Small intestine (tissue), 7 donors: Measurements from ENCODE around the gene NOC2L. TPM values are rescaled to one million over a fixed set of nuclear protein-coding genes. Genes with fewer than 3 reads are reported as not detected.

ENCODE experiments used
- DNase-seq, 2 donors: peaks; one replicate each; pipeline versions ENCODE4 v3.0.0 to v3.0.0-alpha.2; 2013
- FAIRE-seq: peaks from 2 replicates; lab custom pipeline; 2012; peaks lifted over from hg19 to GRCh38; lab: Jason Lieb, UNC
- H3K27ac ChIP-seq, 3 donors: one replicate each; pipeline ENCODE4 v1.5.1; 2013; ENCODE audit warnings: low read length in 2 of 3, mild to moderate bottlenecking in 2 of 3, control low read depth in 1 of 3, inconsistent platforms in 1 of 3, low read depth in 1 of 3, moderate library complexity in 1 of 3
- H3K27me3 ChIP-seq, 3 donors: one replicate each; pipeline ENCODE4 v1.6.1; 2013; ENCODE audit warnings: low read length in 3 of 3, inconsistent platforms in 1 of 3; ENCODE audit not compliant: control insufficient read depth in 3 of 3, insufficient read depth in 3 of 3
- H3K36me3 ChIP-seq, 3 donors: one replicate each; pipeline ENCODE4 v1.6.1; 2013; ENCODE audit warnings: low read length in 3 of 3, inconsistent platforms in 1 of 3, low read depth in 1 of 3, mild to moderate bottlenecking in 1 of 3, moderate library complexity in 1 of 3; ENCODE audit not compliant: control insufficient read depth in 3 of 3, insufficient read depth in 2 of 3
- H3K4me1 ChIP-seq, 3 donors: one replicate each; pipeline ENCODE4 v1.6.1; 2013; ENCODE audit warnings: low read length in 2 of 3, inconsistent platforms in 1 of 3, low read depth in 1 of 3, mild to moderate bottlenecking in 1 of 3, moderate library complexity in 1 of 3; ENCODE audit not compliant: control insufficient read depth in 3 of 3, insufficient read depth in 2 of 3
- H3K4me3 ChIP-seq, 3 donors: one replicate each; pipeline ENCODE4 v1.5.1; 2013; ENCODE audit warnings: low read length in 3 of 3, control low read depth in 1 of 3, inconsistent platforms in 1 of 3, low read depth in 1 of 3, mild to moderate bottlenecking in 1 of 3, moderate library complexity in 1 of 3
- H3K9me3 ChIP-seq, 2 donors: one replicate each; pipeline ENCODE4 v1.6.1; 2013; ENCODE audit warnings: low read depth in 1 of 2, low read length in 1 of 2; ENCODE audit not compliant: control insufficient read depth in 2 of 2, insufficient read depth in 1 of 2
- WGBS, 3 donors: extraction: QIAGEN DNeasy Blood & Tissue Kit; methylation state at CpG; one replicate each; pipeline ENCODE4 v1.1.7; 2013; 5-methylcytosine and 5-hydroxymethylcytosine counted together
- polyA plus RNA-seq, 4 donors: library from polyadenylated mRNA; stranded (reverse) in 3 of 4; unstranded in 1 of 4; fragments of 200-250 nt in 3 of 4; fragments of 120-200 nt in 1 of 4; gene quantifications; one replicate each; pipeline versions ENCODE4 v1.2.1 to v1.2.3, GENCODE V29; 2013
- donor health status: healthy with polysubstance abuse.
- donor health status: control.
- donor health status: control.
- donor health status: Bipolar disorder and iron deficiency.
- donor health status: healthy.

Gene NOC2L
- polyA plus RNA-seq, 4 donors = 34.0 to 69.3 (median 45.4) TPM

- H3K4me1 ChIP-seq = peaks cover 0 to 44% (median under 1%) of the 10 kb centered on the region in 3 donors
- FAIRE-seq (no peak), DNase-seq (no peak)
- H3K36me3 ChIP-seq = peaks cover 0 to 3% (median 0%) of the 10 kb centered on the region in 3 donors
- H3K4me3 ChIP-seq = no peak overlapping the region
- H3K27ac ChIP-seq = no peak overlapping the region
- no peaks in the 10 kb centered on the region for H3K9me3 ChIP-seq
- WGBS, 3 donors = 73 to 79% (median 77%) methylated on average over 15 of the region's 15 CpGs
- peaks cover 8 to 74% (median 16%) of the 10 kb centered on the region in 3 donors for H3K27me3 ChIP-seq
These were observed 40.7 kb downstream of the NOC2L start for GRCh38 chr1:918353-918752.

DNA sequence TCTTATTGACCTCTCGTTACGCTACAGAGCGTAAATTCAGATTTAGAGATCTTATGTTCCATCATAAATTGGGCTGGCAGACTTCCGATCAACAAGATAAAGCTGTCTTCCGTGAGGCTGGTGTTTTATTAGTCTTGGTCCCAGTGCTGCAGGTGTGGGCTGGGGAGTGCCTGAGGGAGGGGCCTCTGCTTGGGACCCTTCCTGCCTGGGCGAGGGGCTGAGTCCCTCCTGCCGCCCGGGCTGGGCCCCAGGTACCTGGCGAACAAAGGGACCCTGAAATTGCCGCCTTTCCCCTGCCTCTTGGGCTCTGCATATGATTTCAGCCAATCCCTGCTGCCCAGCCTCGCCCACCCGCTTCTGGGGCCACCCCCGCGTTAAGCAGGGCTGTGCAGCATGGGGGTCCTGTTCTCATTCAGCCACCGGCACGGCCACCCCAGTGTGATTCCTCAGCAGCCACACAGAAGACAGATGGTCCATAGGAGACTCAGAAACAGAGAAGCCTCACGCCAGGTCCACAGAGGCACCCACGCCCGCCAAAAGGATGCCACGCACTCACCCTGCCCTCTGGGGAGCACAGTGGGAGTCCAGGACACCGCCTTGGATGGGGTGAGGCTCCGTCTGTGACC lies 41.5 kb downstream of the NOC2L start:
- no peak for FAIRE-seq
- Histone ChIP-seq H3K27me3 (peaks cover 11 to 72% (median 12%) of the 10 kb centered on the region in 3 donors), H3K36me3 (no peaks in the 10 kb centered on the region)

GRCh38 chr1:917076-917459 lies 42.0 kb downstream of the NOC2L start:
- H3K27me3 ChIP-seq = peaks cover 11 to 72% (median 13%) of the 10 kb centered on the region in 3 donors
- 7 to 38% (median 34%) methylated on average over 7 of the region's 7 CpGs for WGBS, 3 donors
- DNase-seq = no peak
- FAIRE-seq = no peak
- no peaks in the 10 kb centered on the region for H3K36me3 ChIP-seq
- H3K4me3 ChIP-seq = no peak overlapping the region
- no peak overlapping the region for H3K27ac ChIP-seq
- no peaks in the 10 kb centered on the region for H3K9me3 ChIP-seq
- peaks cover 0 to 46% (median 0%) of the 10 kb centered on the region in 3 donors for H3K4me1 ChIP-seq

More for the DNA sequence above, 41.5 kb downstream of the NOC2L start:
- Histone ChIP-seq H3K27ac (no peak overlapping the region), H3K4me1 (peaks cover 0 to 41% (median 0%) of the 10 kb centered on the region in 3 donors), H3K9me3 (no peaks in the 10 kb centered on the region), H3K4me3 (no peak overlapping the region)
- WGBS, 3 donors = 22 to 46% (median 34%) methylated on average over 21 to 22 of the region's 22 CpGs
- DNase-seq = no peak

DNA sequence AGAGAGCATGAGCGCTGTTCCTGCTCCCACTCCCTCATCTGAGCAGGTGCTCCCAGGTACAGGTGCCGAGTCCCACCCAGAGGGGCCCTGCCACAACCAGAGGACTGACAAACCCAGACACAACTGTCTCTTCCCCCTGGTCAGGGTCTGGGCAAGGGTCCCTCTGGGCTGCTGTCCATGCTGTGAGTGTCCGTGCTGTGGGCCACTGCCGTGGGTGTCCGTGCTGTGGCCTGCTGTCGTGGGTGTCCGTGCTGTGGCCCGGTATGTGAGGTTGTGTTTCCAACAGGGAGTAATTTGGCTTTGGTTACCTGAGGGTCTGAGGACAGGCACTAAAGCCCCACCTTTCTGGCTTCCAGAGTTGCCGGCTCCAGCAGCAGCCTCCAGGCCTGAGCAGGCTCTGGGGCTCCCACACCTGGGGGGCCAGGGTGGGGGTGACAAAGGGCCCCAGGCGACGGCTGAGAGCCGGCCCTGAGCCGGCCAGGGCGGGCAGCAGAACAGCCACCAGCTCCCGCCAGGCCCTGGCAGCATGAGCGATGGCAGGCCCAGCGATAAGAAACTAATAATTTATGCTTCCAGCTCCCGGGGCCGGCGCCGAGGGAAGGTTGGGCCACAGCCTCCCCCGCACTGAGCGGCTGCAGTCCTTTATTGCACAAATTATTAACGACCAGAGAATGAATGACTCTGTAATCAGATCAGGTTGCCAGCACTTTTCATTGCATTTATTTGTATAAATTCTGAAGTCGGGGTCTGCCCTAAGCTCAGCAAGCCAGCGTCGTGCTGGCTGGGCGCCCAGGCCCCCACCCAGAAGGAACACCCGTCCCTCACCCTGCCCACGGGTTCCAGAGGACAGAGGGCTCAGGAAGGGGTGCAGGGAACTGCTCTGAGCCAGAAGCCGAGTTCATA lies 42.6 kb downstream of the NOC2L start:
- H3K4me3 ChIP-seq = no peak overlapping the region
- H3K27ac ChIP-seq = no peak overlapping the region
- H3K27me3 ChIP-seq = peaks cover 11 to 70% (median 16%) of the 10 kb centered on the region in 3 donors
- FAIRE-seq (no peak), DNase-seq (peak; percentile 44 to 66)
- H3K9me3 ChIP-seq = no peaks in the 10 kb centered on the region
- peaks cover 0 to 52% (median 0%) of the 10 kb centered on the region in 3 donors for H3K4me1 ChIP-seq
- no peaks in the 10 kb centered on the region for H3K36me3 ChIP-seq
- WGBS, 3 donors = 11 to 31% (median 23%) methylated on average over 31 of the region's 31 CpGs

DNA sequence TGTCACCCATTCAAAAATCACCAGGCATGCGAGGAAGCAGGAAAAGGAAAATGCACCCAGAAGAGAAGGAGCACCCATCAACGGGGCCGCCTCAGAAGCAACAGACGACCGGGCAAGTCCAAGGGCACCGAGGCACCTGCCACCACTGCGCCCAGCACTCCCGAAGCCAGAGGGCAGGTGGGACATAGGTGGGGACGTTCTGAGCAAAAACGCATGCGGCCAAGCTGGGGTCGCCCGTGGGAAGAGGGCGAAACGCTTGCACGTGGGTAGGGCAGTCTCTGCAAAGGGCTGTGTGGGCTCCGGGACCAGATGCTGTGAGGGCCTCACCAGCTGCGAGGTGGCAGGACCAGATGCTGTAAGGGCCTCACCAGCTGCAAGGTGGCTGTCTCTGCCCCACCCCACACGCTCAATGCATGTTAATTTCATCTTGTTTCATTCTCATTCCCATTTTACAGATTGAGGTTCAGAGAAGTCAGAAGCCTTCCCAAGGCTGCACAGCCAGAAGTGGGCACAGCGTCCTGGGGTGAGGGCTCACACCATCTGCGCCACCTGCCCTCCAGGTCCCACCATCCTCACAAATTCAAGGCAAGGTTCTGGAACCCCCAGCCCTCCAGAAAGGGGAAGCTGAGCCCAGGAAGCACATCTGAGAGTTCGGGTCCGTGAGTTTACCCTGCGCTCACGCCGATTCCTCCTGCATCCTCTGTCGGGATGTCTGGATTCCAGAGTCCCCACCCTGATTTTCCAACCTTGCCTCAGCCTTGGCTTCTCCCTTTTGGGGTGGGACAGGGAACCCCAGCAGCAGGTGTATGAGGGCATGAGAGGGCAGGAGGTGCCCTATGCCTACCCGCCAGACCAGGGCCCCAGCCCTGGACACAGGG lies 43.5 kb downstream of the NOC2L start:
- FAIRE-seq (no peak), DNase-seq (no peak)
- Histone ChIP-seq H3K36me3 (no peaks in the 10 kb centered on the region), H3K4me1 (peaks cover 0 to 53% (median 0%) of the 10 kb centered on the region in 3 donors), H3K9me3 (no peaks in the 10 kb centered on the region), H3K4me3 (no peak overlapping the region), H3K27ac (no peak overlapping the region), H3K27me3 (peaks cover 10 to 70% (median 16%) of the 10 kb centered on the region in 3 donors)
- WGBS, 3 donors = 27 to 66% (median 52%) methylated on average over 28 of the region's 28 CpGs

DNA sequence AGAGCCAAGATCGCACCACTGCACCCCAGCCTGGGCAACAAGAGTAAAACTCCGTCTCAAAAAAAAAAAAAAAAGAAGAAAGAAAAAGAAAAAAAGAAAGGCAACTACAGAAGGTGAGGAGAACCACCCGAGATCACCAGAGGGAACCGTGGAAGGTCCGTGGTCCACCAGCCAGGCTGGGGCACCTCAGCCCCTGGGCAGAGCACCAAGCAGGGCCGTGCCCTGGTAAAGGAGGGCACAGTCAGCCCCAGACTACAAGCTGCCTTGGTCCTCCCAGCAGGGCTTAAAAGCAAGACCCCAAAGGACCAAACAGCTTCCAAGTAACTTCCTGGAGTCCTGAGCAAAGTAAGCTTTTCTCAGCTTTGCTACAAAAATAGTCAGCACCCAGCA lies 44.2 kb downstream of the NOC2L start:
- FAIRE-seq (no peak), DNase-seq (no peak)
- Histone ChIP-seq H3K4me3 (no peak overlapping the region), H3K4me1 (peaks cover 0 to 50% (median 0%) of the 10 kb centered on the region in 3 donors), H3K27me3 (peaks cover 10 to 67% (median 18%) of the 10 kb centered on the region in 3 donors), H3K36me3 (no peaks in the 10 kb centered on the region), H3K27ac (no peak overlapping the region), H3K9me3 (no peaks in the 10 kb centered on the region)
- WGBS, 3 donors = 31 to 78% (median 51%) methylated on average over 6 of the region's 6 CpGs

DNA sequence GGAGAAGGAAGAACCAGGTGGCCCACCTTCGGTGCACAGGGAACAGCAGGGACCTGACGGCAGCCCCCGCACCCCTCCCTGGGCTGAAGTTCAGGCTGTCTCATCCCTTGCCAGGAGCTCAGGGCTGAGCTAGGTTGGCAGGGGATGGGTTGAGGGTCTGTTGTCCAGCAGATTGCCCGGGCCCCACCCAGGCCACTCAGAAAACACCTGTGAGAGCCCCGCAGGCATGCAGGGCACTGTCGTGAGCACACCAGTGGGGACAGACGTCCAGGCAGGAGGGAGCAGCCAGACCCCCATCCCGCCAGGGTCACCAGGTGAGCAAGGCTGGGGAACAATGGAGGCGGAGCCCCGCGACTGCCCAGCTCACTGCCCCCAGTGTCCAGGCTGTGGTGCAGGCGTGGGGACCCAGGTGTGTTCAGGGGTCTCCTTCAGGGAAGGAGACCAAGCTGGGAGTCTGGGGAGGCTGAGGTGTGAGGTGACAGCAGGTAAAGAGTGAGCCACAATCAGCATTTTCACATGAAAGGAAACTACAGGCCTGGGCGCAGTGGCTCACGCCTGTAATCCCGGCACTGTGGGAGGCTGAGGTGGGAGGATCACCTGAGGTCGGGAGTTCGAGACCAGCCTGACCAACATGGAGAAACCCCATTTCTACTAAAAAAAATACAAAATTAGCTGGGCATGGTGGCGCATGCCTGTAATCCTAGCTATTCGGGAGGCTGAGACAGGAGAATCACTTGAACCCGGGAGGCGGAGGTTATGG lies 44.7 kb downstream of the NOC2L start:
- no peak for FAIRE-seq
- H3K4me3 ChIP-seq = no peak overlapping the region
- H3K27ac ChIP-seq = no peak overlapping the region
- H3K27me3 ChIP-seq = peaks cover 10 to 61% (median 16%) of the 10 kb centered on the region in 3 donors
- no peaks in the 10 kb centered on the region for H3K36me3 ChIP-seq
- peaks cover 0 to 50% (median 0%) of the 10 kb centered on the region in 3 donors for H3K4me1 ChIP-seq
- no peak for DNase-seq
- WGBS, 3 donors = 70 to 83% (median 74%) methylated on average over 21 of the region's 21 CpGs
- H3K9me3 ChIP-seq = no peaks in the 10 kb centered on the region
